K562 (cell line): ENCODE data around the gene COL28A1. TPM values are rescaled to one million over a fixed set of nuclear protein-coding genes. Genes with fewer than 3 reads are reported as not detected.

Source experiments
- ATAC-seq: fragments of 200-7000 bp; cut with Tn5 transposase; 3 replicates; pipeline ENCODE4 v1.9.1; 2020; ENCODE audit warnings: moderate library complexity
- BruUV-seq: library from RNA; stranded (reverse); fragments of 400-500 nt; replicated peaks from 2 replicates; lab custom pipeline; 2021; lab: Mats Ljungman, UMichigan
- CTCF ChIA-PET: fragments of 300-600 bp; formaldehyde crosslinking; extraction: SDS; loops from one replicate; lab custom pipeline; 2021; ENCODE audit warnings: low intra/inter-chr PET ratio; lab: Yijun Ruan, JAX
- POLR2A ChIA-PET: fragments of 300-600, 350-650 bp; sonication (Branson Sonifier 250); formaldehyde crosslinking; extraction: SDS; loops from one replicate; lab custom pipeline; 2021; ENCODE audit warnings: antibody characterized with exemption, inconsistent platforms; lab: Yijun Ruan, JAX
- DNase-seq, 4 experiments: peaks; one replicate each; pipeline versions ENCODE4 v3.0.0 to v3.0.0-alpha.2; 2011 to 2018; ENCODE audit warnings: low spot score in 3 of 4, mixed read lengths in 3 of 4; ENCODE audit errors: extremely low read depth in 1 of 4
- FAIRE-seq: peaks from 2 replicates; lab custom pipeline; 2011; peaks lifted over from hg19 to GRCh38; lab: Jason Lieb, UNC
- H2AFZ ChIP-seq: 2 replicates; pipeline ENCODE4 v1.6.0; 2011; ENCODE audit warnings: low read depth, low read length, control low read depth, inconsistent platforms
- H3K27ac ChIP-seq: fragments of 200-600 bp; 3 replicates; pipeline ENCODE4 v1.8.0; 2011; ENCODE audit warnings: low read depth, mild to moderate bottlenecking, control low read depth, inconsistent platforms, low read length, moderate library complexity, mixed read lengths; ENCODE audit errors: extremely low read depth
- H3K27me3 ChIP-seq, 2 experiments: fragments of 300-600 bp in 1 of 2; 2 replicates in 1 of 2; 3 replicates in 1 of 2; pipeline versions ENCODE4 v1.6.0 to v1.8.0; 2011; ENCODE audit warnings: inconsistent platforms in 2 of 2, low read length in 2 of 2, mild to moderate bottlenecking in 1 of 2, mixed read lengths in 1 of 2, moderate library complexity in 1 of 2; ENCODE audit not compliant: control insufficient read depth in 2 of 2, insufficient read depth in 2 of 2
- H3K36me3 ChIP-seq: fragments of 300-600 bp; 3 replicates; pipeline ENCODE4 v1.8.0; 2011; ENCODE audit warnings: mild to moderate bottlenecking, low read length, inconsistent platforms; ENCODE audit not compliant: control insufficient read depth, insufficient read depth
- H3K4me1 ChIP-seq, 2 experiments: fragments of 200-600 bp in 1 of 2; replicated peaks in 1 of 2; 2 replicates in 1 of 2; 3 replicates in 1 of 2; pipeline versions ENCODE4 v1.5.1 to v1.8.0; 2011; ENCODE audit warnings: inconsistent platforms in 2 of 2, low read length in 2 of 2, mild to moderate bottlenecking in 1 of 2, mixed read lengths in 1 of 2, moderate library complexity in 1 of 2; ENCODE audit not compliant: control insufficient read depth in 2 of 2, insufficient read depth in 2 of 2
- H3K4me2 ChIP-seq: 2 replicates; pipeline ENCODE4 v1.6.1; 2011; ENCODE audit warnings: low read length, control low read depth, inconsistent platforms, mixed read lengths; ENCODE audit not compliant: insufficient read depth
- H3K4me3 ChIP-seq: fragments of 200-600 bp; sonication (generic), shearing (Covaris generic); 2 replicates; pipeline ENCODE4 v1.5.1; 2016; ENCODE audit warnings: control low read depth, inconsistent platforms
- H3K79me2 ChIP-seq: fragments of 200-600 bp; 3 replicates; pipeline ENCODE4 v1.8.0; 2011; ENCODE audit warnings: low read length, inconsistent platforms; ENCODE audit not compliant: control insufficient read depth, insufficient read depth
- H3K9ac ChIP-seq, 2 experiments: 2 replicates each; pipeline versions ENCODE4 v1.6.0 to v1.6.1; 2011; ENCODE audit warnings: low read depth in 2 of 2, low read length in 2 of 2, control low read depth in 1 of 2, inconsistent platforms in 1 of 2, mild to moderate bottlenecking in 1 of 2, mixed read lengths in 1 of 2; ENCODE audit not compliant: insufficient read depth in 1 of 2
- H3K9me1 ChIP-seq: one replicate; pipeline ENCODE4 v1.6.0; 2011; ENCODE audit warnings: inconsistent platforms, mild to moderate bottlenecking, low read length, moderate library complexity; ENCODE audit not compliant: control insufficient read depth, insufficient read depth
- H3K9me3 ChIP-seq: replicated peaks from 2 replicates; pipeline ENCODE4 v1.5.1; 2011; ENCODE audit warnings: low read depth, low read length, inconsistent platforms; ENCODE audit not compliant: control insufficient read depth, insufficient read depth
- H4K20me1 ChIP-seq: replicated peaks from 2 replicates; pipeline ENCODE4 v1.6.1; 2011; ENCODE audit warnings: low read length, inconsistent platforms, mixed read lengths; ENCODE audit not compliant: control insufficient read depth, insufficient read depth
- RNF219 ChIP-seq: fragments of 250-450 bp; sonication (Bioruptor Pico); IDR thresholded peaks from 2 replicates; pipeline ENCODE4 v1.5.0; 2022; ENCODE audit warnings: mild to moderate bottlenecking
- WGBS: fragments of 100-300 bp; shearing (Covaris generic); methylation state at CpG from one replicate; pipeline ENCODE4 v1.1.6; 2016; ENCODE audit warnings: low coverage, mixed read lengths; ENCODE audit not compliant: insufficient coverage; ENCODE audit errors: missing lambda C conversion rate; 5-methylcytosine and 5-hydroxymethylcytosine counted together
- in situ Hi-C: fragments of 300-500 bp; cut with MboI; formaldehyde crosslinking; loops from 4 replicates; pipeline ENCODE4 v1.15.0; 2018; ENCODE audit warnings: inconsistent platforms, mixed read lengths
- intact Hi-C: fragments of 100-400 bp; cut with micrococcal nuclease; formaldehyde crosslinking; loops from 2 replicates; pipeline ENCODE4 v1.14.2; 2022
- polyA plus RNA-seq, 8 experiments: library from polyadenylated mRNA; depleted of rRNA in 4 of 8; stranded (reverse) in 5 of 8; unstranded in 3 of 8; fragments of >200 nt; fragmentation: Nextera tagmentation in 2 of 8; fragmentation: Illumina TruSeq in 1 of 8; extraction: Ambion mirVana in 2 of 8; extraction: Trizol in 1 of 8; gene quantifications; 2 replicates each; pipeline versions ENCODE4 v1.2.1 to v1.2.3, GENCODE V29; 2011 to 2014; ENCODE audit warnings: inconsistent platforms in 1 of 8, missing spikeins in 1 of 8
- total RNA-seq, 7 experiments: library from RNA; depleted of rRNA in 6 of 7; stranded (reverse); fragments of >200 nt in 6 of 7; fragmentation: Illumina TruSeq in 2 of 7; extraction: Trizol in 2 of 7; gene quantifications; 2 replicates each; pipeline versions ENCODE4 v1.2.1 to v1.2.3, GENCODE V29; 2011 to 2021; ENCODE audit warnings: low replicate concordance in 1 of 7

COL28A1 gene
- total and polyA plus RNA-seq, 9 of the 15 experiments (the other 6 are each of a cell fraction or from before 2014, with no cell fraction given), result 0.03 to 0.13 (median 0.05) TPM; not detected in 3

GRCh38 chr7:7582596-7582995 is 46.9 kb upstream of the COL28A1 start:
- FAIRE-seq (no peak), ATAC-seq (no peak), DNase-seq (no peak)
- no peak for TF ChIP-seq RNF219 (CRISPR knock-in tag)
- Histone ChIP-seq H3K4me1 (peaks cover 0 to 3% of the 10 kb centered on the region in 2 experiments; a peak in 1 of 5 replicates), H3K79me2 (0 out of 3 replicates have a peak, but pooled peaks cover 6% of the 10 kb centered on the region), H3K9me1 (no peaks in the 10 kb centered on the region), H3K36me3 (peaks cover 26% of the 10 kb centered on the region; the same call in 2 of the 3 replicates), H3K27me3 (no peaks in the 10 kb centered on the region), H4K20me1 (no peaks in the 10 kb centered on the region), H2AFZ (no peak overlapping the region), H3K9me3 (no peaks in the 10 kb centered on the region; the same call in 1 of the 2 replicates), H3K9ac (no peak overlapping the region), H3K27ac (no peak overlapping the region), H3K4me3 (no peak overlapping the region), H3K4me2 (no peak overlapping the region)
- intact Hi-C loops, result no loop called here
- 83% methylated on average over 1 of the region's 1 CpG for WGBS
- POLR2A ChIA-PET, result interaction anchor here (0.6 to 1.0 kb wide), 2 partner anchors 18 to 32 kb away, joined by 3 read pairs; no protein-coding TSS in a partner anchor
- BruUV-seq, result no TSS peak
- in situ Hi-C loops, result no loop called here
- CTCF ChIA-PET, result no interaction called here
